HG02981 (cell line): ENCODE measurements around the gene CANX.
A peak's percentile ranks its signal among the peaks of the same experiment; 100 is the strongest.
"Not testable (repeated sequence)": the region's sequence is repeated elsewhere in the genome, so short reads cannot be mapped to it uniquely, and the experiment has no call there.

Experiments used
- ATAC-seq: cut with Tn5 transposase; IDR thresholded peaks from one replicate; pipeline ENCODE4 v1.9.1; 2021; ENCODE audit warnings: mild to moderate bottlenecking, moderate library complexity; ENCODE audit not compliant: unreplicated experiment

Gene CANX

GRCh38 chr5:179698935-179699615 lies at the start of gene CANX:
CANX (plus strand) TSS chr5:179698967; CDS start chr5:179705682, 6,715 bp downstream.
- ATAC-seq, result peak; percentile 5

- ATAC-seq, result not testable (repeated sequence)
Observed at GRCh38 chr5:179649166-179649703, 49.5 kb upstream of the CANX start.

GRCh38 chr5:179650245-179650644 lies 48.5 kb upstream of the CANX start:
- not testable (repeated sequence) for ATAC-seq

GRCh38 chr5:179653135-179653534 lies 45.6 kb upstream of the CANX start:
- not testable (repeated sequence) for ATAC-seq

- peak; percentile 88 for ATAC-seq
Observed at GRCh38 chr5:179657302-179658178, 41.2 kb upstream of the CANX start.

- peak; percentile 45 for ATAC-seq
Observed at GRCh38 chr5:179658179-179658856, 40.4 kb upstream of the CANX start.

GRCh38 chr5:179661647-179662046 lies 37.1 kb upstream of the CANX start:
- not testable (repeated sequence) for ATAC-seq

GRCh38 chr5:179668391-179668790 lies 30.4 kb upstream of the CANX start:
- ATAC-seq, result peak; percentile 60

GRCh38 chr5:179678223-179679013 lies 20.3 kb upstream of the CANX start:
- ATAC-seq, result peak; percentile 91

- peak; percentile 11 for ATAC-seq
Observed at GRCh38 chr5:179679014-179679674, 19.6 kb upstream of the CANX start.

GRCh38 chr5:179680014-179680779 lies 18.6 kb upstream of the CANX start:
- ATAC-seq, result no peak

- no peak for ATAC-seq
Observed at GRCh38 chr5:179680780-179681401, 17.9 kb upstream of the CANX start, which contains the start of gene CBY3. CBY3 (minus strand) TSS chr5:179681034; CDS start chr5:179680918, 116 bp downstream.

GRCh38 chr5:179689212-179689611 lies 9.6 kb upstream of the CANX start:
- ATAC-seq, result not testable (repeated sequence)

- no peak for ATAC-seq
Observed at GRCh38 chr5:179694561-179694960, 4.2 kb upstream of the CANX start.

- ATAC-seq, result no peak
Observed at GRCh38 chr5:179696603-179697002, 2.2 kb upstream of the CANX start.

GRCh38 chr5:179697108-179697507 lies 1.7 kb upstream of the CANX start:
- no peak for ATAC-seq

GRCh38 chr5:179697543-179697942 lies 1.2 kb upstream of the CANX start:
- not testable (repeated sequence) for ATAC-seq
